NT2/D1 (cell line): Measurements from ENCODE around the gene SGIP1.

Experiments used
- DNase-seq: peaks from one replicate; pipeline ENCODE4 v3.0.0-alpha.2; 2011; ENCODE audit warnings: low read depth, low spot score
- H3K27me3 ChIP-seq: 2 replicates; pipeline ENCODE4 v1.6.0; 2011; ENCODE audit warnings: mild to moderate bottlenecking; ENCODE audit not compliant: insufficient read length, insufficient read depth
- H3K36me3 ChIP-seq: 2 replicates; pipeline ENCODE4 v1.6.1; 2011; ENCODE audit warnings: mild to moderate bottlenecking, low read length, mixed read lengths; ENCODE audit not compliant: insufficient read depth, insufficient read length
- H3K4me1 ChIP-seq: 2 replicates; pipeline ENCODE4 v1.5.1; 2011; ENCODE audit not compliant: insufficient read depth, insufficient read length
- H3K4me3 ChIP-seq: 2 replicates; pipeline ENCODE4 v1.5.1; 2011; ENCODE audit warnings: low read depth; ENCODE audit not compliant: insufficient read length
- H3K9ac ChIP-seq: 2 replicates; pipeline ENCODE4 v1.6.0; 2011; ENCODE audit warnings: low read depth; ENCODE audit not compliant: insufficient read length
- H3K9me3 ChIP-seq: 2 replicates; pipeline ENCODE4 v1.5.1; 2011; ENCODE audit warnings: mild to moderate bottlenecking, low read length; ENCODE audit not compliant: insufficient read depth
- SUZ12 ChIP-seq: IDR thresholded peaks from 2 replicates; pipeline ENCODE4 v1.6.1; 2011; ENCODE audit not compliant: insufficient read length, insufficient read depth; ENCODE audit errors: extremely low read depth
- YY1 ChIP-seq: IDR thresholded peaks from 2 replicates; pipeline ENCODE4 v1.6.1; 2011; ENCODE audit not compliant: insufficient read length, insufficient read depth
- ZNF274 ChIP-seq: IDR thresholded peaks from 2 replicates; pipeline ENCODE4 v1.6.1; 2011; ENCODE audit warnings: mild to moderate bottlenecking, low read depth, low read length

The SGIP1 gene

GRCh38 chr1:66506991-66507390 lies 27.0 kb upstream of the SGIP1 start:
- Histone ChIP-seq H3K9me3 (no peaks in the 10 kb centered on the region), H3K4me1 (no peaks in the 10 kb centered on the region), H3K36me3 (no peaks in the 10 kb centered on the region), H3K4me3 (no peak overlapping the region), H3K27me3 (no peaks in the 10 kb centered on the region), H3K9ac (no peak overlapping the region)
- no peak for DNase-seq
- no peak for TF ChIP-seq ZNF274
- TF ChIP-seq SUZ12 = no peak
- no peak for TF ChIP-seq YY1

GRCh38 chr1:66510407-66510806 lies 23.5 kb upstream of the SGIP1 start:
- Histone ChIP-seq H3K4me1 (no peaks in the 10 kb centered on the region), H3K9me3 (no peaks in the 10 kb centered on the region), H3K4me3 (no peak overlapping the region), H3K9ac (no peak overlapping the region), H3K36me3 (no peaks in the 10 kb centered on the region), H3K27me3 (no peaks in the 10 kb centered on the region)
- no peak for DNase-seq
- TF ChIP-seq SUZ12 (no peak), ZNF274 (no peak), YY1 (no peak)

- H3K4me3 ChIP-seq = no peak overlapping the region
- TF ChIP-seq SUZ12 (no peak), ZNF274 (no peak), YY1 (no peak)
- no peaks in the 10 kb centered on the region for H3K4me1 ChIP-seq
- H3K27me3 ChIP-seq = no peaks in the 10 kb centered on the region
- H3K9ac ChIP-seq = no peak overlapping the region
- no peaks in the 10 kb centered on the region for H3K36me3 ChIP-seq
- H3K9me3 ChIP-seq = no peaks in the 10 kb centered on the region
- no peak for DNase-seq
Measured at GRCh38 chr1:66511118-66511517, 22.8 kb upstream of the SGIP1 start.

- no peaks in the 10 kb centered on the region for H3K36me3 ChIP-seq
- H3K9ac ChIP-seq = no peak overlapping the region
- no peaks in the 10 kb centered on the region for H3K27me3 ChIP-seq
- no peaks in the 10 kb centered on the region for H3K9me3 ChIP-seq
- TF ChIP-seq ZNF274 = no peak
- TF ChIP-seq YY1 = no peak
- no peak for TF ChIP-seq SUZ12
- H3K4me1 ChIP-seq = no peaks in the 10 kb centered on the region
- no peak overlapping the region for H3K4me3 ChIP-seq
- no peak for DNase-seq
Measured at GRCh38 chr1:66517959-66518358, 16.0 kb upstream of the SGIP1 start.

GRCh38 chr1:66518654-66519053 lies 15.3 kb upstream of the SGIP1 start:
- no peak for TF ChIP-seq YY1
- TF ChIP-seq SUZ12 = no peak
- no peak for TF ChIP-seq ZNF274
- Histone ChIP-seq H3K27me3 (no peaks in the 10 kb centered on the region), H3K9ac (no peak overlapping the region), H3K9me3 (no peaks in the 10 kb centered on the region), H3K4me3 (no peak overlapping the region), H3K4me1 (no peaks in the 10 kb centered on the region), H3K36me3 (no peaks in the 10 kb centered on the region)
- DNase-seq = no peak

- Histone ChIP-seq H3K4me3 (no peak overlapping the region), H3K9me3 (no peaks in the 10 kb centered on the region), H3K9ac (no peak overlapping the region), H3K36me3 (no peaks in the 10 kb centered on the region), H3K4me1 (no peaks in the 10 kb centered on the region), H3K27me3 (no peaks in the 10 kb centered on the region)
- TF ChIP-seq YY1 = no peak
- no peak for TF ChIP-seq ZNF274
- no peak for TF ChIP-seq SUZ12
- DNase-seq = no peak
Measured at GRCh38 chr1:66519992-66520391, 14.0 kb upstream of the SGIP1 start.

- DNase-seq = no peak
- no peaks in the 10 kb centered on the region for H3K27me3 ChIP-seq
- no peak overlapping the region for H3K9ac ChIP-seq
- no peaks in the 10 kb centered on the region for H3K9me3 ChIP-seq
- TF ChIP-seq YY1 (no peak), ZNF274 (no peak), SUZ12 (no peak)
- no peak overlapping the region for H3K4me3 ChIP-seq
- no peaks in the 10 kb centered on the region for H3K36me3 ChIP-seq
- no peaks in the 10 kb centered on the region for H3K4me1 ChIP-seq
Measured at GRCh38 chr1:66520655-66521054, 13.3 kb upstream of the SGIP1 start.

GRCh38 chr1:66521721-66522365 lies 12.1 kb upstream of the SGIP1 start:
- H3K4me3 ChIP-seq = no peak overlapping the region
- no peaks in the 10 kb centered on the region for H3K36me3 ChIP-seq
- no peak for DNase-seq
- H3K4me1 ChIP-seq = no peaks in the 10 kb centered on the region
- no peak for TF ChIP-seq SUZ12
- H3K27me3 ChIP-seq = no peaks in the 10 kb centered on the region
- no peaks in the 10 kb centered on the region for H3K9me3 ChIP-seq
- H3K9ac ChIP-seq = no peak overlapping the region
